ENCODE data around the gene ARHGAP45.
A peak's percentile ranks its signal among the peaks of the same experiment; 100 is the strongest.

The ARHGAP45 gene

GRCh38 chr19:1038978-1039645, 27.9 kb upstream of the ARHGAP45 start:
- DNase-seq = no peak

DNA sequence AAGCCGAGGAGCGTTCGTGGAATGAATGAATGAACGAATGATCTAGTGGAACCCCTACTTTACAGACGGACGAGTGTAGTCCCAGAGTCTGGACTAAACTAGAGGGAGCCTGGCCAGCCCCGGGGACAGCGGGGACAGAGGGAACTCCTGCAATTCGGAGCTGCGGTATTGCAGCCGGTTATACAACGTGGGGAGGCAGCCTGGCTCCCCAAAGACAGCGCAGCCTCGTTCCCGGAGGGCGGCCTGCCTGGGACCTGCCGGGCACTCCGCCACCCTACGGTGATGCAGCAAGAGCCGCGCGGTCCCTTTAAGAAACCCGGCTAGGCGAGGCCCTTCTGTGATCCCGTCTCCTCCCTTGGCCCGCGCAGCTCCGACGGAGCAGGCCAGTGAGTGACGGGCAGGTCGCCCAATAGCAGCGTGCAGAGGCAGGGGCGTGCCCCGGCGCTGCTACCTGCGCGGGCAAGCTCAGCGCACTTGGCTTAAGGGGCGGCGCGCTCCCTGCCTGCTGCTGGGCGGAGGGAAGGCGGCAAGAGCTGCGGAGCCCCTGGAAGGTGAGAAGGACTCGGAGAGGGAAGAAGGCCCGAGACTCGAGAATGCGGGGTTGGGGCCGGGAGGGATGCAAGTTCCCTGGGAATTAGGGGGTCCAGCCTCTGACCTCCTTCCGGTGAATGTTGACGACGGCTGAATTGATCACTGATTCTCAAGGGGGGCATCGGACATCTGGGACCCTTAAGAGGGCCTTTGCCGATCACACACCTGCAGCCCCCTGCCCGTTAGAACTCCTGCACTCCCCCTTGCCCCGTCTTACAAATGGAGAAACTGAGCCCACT, 27.1 kb upstream of the ARHGAP45 start, which contains the start of gene ABCA7:
TSS of gene ABCA7 (plus strand) at position 462 of the 830 bp plus-strand sequence. CDS start 1,255 bp downstream, outside the sequence.
- DNase-seq = peak; percentile 100

GRCh38 chr19:1040476-1041271, 26.3 kb upstream of the ARHGAP45 start:
- peak; percentile 97 for DNase-seq

DNA sequence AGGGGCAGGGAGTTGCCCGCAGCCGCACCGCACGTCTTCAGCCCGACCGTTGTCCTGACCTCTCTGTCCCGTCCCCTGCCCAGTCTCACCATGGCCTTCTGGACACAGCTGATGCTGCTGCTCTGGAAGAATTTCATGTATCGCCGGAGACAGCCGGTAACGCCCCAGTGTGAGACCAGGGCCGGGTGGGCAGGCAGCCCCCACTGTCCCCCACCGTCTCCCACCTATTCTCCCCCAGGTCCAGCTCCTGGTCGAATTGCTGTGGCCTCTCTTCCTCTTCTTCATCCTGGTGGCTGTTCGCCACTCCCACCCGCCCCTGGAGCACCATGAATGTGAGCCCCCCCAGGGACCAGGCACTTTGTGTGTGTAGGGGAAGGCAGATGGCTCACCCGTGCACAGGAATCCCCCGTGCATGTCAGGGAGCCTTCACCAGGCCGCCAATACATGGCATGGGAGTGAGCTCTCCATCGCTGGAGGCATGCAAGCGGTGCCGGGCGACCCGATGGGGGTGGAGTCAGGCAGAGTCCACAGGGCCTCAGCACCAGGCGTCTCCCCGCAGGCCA, 25.6 kb upstream of the ARHGAP45 start:
- DNase-seq = no peak

DNA sequence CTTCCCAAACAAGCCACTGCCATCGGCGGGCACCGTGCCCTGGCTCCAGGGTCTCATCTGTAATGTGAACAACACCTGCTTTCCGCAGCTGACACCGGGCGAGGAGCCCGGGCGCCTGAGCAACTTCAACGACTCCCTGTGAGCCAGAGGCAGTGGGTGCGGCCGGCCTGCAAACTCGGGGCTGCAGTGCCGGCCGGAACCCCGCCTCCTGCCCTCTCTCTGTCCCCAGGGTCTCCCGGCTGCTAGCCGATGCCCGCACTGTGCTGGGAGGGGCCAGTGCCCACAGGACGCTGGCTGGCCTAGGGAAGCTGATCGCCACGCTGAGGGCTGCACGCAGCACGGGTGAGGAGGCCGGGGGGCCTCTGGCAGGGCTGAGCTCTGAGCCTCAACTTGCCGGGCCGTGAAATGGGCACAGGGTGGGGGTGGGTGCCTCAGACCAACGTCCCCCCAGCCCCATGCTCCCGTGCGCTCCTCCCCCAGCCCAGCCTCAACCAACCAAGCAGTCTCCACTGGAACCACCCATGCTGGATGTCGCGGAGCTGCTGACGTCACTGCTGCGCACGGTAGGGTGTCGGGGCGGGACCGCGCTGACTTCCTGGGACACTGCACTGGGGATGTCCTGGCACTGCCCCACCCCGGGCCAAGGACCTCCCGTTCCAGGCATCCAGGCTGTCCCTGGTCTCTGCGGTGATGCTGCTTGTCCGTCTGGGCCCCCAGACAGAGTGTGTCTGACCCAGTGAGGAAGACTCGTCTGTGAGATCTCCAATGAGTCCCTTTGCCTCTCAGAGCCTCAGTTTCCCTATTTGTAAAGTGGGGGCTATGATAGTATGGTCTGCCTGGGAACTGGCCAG, 24.9 kb upstream of the ARHGAP45 start:
- DNase-seq = no peak

DNA sequence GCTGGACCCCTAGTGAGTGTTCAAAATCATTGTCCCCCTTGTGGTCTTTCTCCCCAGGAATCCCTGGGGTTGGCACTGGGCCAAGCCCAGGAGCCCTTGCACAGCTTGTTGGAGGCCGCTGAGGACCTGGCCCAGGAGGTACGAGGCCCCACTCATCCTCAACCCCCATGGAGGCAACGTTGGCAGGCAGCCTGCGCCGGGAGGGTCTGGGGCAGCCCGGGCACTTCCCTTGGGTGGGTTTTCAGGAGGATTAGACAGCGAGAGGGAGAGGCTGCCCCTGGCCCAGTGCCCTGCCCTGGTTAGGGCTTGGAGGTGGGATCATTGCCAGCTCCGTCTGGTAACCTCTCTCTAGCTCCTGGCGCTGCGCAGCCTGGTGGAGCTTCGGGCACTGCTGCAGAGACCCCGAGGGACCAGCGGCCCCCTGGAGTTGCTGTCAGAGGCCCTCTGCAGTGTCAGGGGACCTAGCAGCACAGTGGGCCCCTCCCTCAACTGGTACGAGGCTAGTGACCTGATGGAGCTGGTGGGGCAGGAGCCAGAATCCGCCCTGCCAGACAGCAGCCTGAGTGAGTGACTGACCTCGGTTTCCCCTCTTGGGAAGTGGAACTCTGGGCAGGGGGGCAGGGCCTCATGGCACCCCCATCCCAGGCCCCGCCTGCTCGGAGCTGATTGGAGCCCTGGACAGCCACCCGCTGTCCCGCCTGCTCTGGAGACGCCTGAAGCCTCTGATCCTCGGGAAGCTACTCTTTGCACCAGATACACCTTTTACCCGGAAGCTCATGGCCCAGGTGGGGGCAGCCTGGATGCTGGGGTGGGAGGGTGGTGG, 24.1 kb upstream of the ARHGAP45 start:
- DNase-seq = no peak

- peak; percentile 85 for DNase-seq
Measured at GRCh38 chr19:1045247-1045603, 21.7 kb upstream of the ARHGAP45 start.

GRCh38 chr19:1046117-1046626, 20.8 kb upstream of the ARHGAP45 start:
- no peak for DNase-seq

DNA sequence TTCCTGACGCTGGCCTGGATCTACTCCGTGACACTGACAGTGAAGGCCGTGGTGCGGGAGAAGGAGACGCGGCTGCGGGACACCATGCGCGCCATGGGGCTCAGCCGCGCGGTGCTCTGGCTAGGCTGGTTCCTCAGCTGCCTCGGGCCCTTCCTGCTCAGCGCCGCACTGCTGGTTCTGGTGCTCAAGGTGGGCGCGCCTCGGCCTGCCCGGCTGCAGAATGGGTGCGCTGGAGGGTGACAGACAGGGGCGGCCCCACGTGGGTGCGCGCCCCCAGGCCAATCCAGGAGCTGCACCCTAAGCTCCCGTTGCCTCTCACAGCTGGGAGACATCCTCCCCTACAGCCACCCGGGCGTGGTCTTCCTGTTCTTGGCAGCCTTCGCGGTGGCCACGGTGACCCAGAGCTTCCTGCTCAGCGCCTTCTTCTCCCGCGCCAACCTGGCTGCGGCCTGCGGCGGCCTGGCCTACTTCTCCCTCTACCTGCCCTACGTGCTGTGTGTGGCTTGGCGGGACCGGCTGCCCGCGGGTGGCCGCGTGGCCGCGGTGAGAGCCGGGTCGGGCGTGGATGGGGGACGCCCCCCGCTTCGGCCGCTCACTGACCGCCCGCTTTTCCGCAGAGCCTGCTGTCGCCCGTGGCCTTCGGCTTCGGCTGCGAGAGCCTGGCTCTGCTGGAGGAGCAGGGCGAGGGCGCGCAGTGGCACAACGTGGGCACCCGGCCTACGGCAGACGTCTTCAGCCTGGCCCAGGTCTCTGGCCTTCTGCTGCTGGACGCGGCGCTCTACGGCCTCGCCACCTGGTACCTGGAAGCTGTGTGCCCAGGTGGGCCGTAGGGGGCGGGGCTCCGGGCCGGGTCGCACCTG, 19.9 kb upstream of the ARHGAP45 start:
- DNase-seq = no peak

DNA sequence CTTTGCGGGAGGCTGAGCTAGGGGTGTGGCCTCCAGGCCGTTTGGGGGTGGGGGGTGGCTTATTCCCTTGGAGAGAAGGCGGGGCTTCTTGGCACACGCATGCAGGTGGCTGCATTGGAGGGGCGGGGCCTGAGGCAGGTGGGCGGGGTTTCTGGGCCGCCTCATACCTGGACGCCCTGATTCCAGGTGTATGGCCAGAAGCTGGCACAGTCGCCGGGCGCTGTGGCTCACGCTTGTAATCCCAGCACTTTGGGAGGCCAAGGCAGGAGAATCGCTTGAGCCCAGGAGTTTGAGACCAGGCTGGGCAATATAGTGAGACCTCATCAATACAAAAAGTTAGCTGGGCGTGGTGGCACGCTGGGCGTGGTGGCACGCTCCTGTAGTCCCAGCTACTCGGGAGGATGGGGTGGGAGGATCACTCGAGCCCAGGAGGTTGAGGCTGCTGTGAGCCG, 19.2 kb upstream of the ARHGAP45 start:
- no peak for DNase-seq

- DNase-seq = no peak
Measured at GRCh38 chr19:1049106-1049505, 17.9 kb upstream of the ARHGAP45 start.

- no peak for DNase-seq
Measured at GRCh38 chr19:1049800-1050199, 17.2 kb upstream of the ARHGAP45 start.

GRCh38 chr19:1050989-1051788, 15.8 kb upstream of the ARHGAP45 start:
- no peak for DNase-seq

DNA sequence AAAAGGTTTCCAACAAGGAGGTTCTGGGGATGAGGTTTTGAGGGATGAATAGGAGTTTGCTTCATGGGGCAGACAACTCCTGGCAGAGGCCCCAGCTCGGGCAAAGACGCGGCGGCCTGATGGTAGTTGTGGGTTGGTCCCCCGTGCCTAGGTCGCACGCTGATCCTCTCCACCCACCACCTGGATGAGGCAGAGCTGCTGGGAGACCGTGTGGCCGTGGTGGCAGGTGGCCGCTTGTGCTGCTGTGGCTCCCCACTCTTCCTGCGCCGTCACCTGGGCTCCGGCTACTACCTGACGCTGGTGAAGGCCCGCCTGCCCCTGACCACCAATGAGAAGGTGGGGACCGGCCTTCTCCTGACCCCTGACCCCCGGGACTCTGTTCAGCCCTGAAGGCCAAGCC, 15.2 kb upstream of the ARHGAP45 start:
- no peak for DNase-seq

DNA sequence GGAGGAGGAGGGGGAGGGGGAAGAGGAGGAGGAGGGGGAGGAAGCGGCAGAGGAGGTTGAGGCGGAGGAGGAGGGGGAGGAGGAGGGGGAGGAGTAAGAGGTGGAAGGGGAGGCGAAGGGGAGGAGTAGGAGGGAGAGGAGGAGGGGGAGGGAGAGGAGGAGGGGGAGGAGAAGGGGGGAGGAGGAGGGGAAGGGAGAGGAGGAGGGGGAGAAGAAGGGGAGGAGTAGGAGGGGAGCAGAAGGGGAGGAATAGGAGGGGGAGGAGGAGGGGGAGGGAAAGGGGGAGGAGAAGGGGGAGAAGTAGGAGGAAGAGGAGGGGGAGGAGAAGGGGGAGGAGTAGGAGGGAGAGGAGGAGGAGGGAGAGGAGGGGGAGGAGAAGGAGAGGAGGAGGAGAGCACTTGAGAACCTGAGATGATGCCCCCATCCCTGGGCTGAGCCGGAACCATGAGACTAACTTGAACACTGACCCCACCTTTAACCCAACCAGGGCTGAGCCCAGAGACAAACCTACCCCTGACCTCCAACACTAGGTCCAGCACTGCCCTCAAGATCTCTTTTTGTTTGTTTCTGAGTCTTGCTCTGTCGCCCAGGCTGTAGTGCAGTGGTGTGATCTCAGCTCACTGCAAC, 14.5 kb upstream of the ARHGAP45 start:
- no peak for DNase-seq

GRCh38 chr19:1053176-1054101, 13.5 kb upstream of the ARHGAP45 start:
- no peak for DNase-seq
